DOHH2 (cell line): Measurements from ENCODE around the gene IFITM2.
"Not testable (repeated sequence)": the region's sequence is repeated elsewhere in the genome, so short reads cannot be mapped to it uniquely, and the experiment has no call there.

ENCODE experiments used
- H3F3A ChIP-seq: fragments of 200-600 bp; sonication (generic), shearing (Covaris generic); 2 replicates; pipeline ENCODE4 v1.6.0; 2016; ENCODE audit warnings: antibody characterized with exemption, mild to moderate bottlenecking; ENCODE audit not compliant: control insufficient read depth, insufficient read depth
- H3K27ac ChIP-seq: fragments of 200-600 bp; sonication (generic); 2 replicates; pipeline ENCODE4 v1.5.1; 2014; ENCODE audit warnings: low read depth, mild to moderate bottlenecking, low read length, moderate library complexity
- H3K27me3 ChIP-seq: fragments of 200-600 bp; sonication (generic); 2 replicates; pipeline ENCODE4 v1.6.1; 2014; ENCODE audit warnings: mild to moderate bottlenecking, low read length, mixed read lengths; ENCODE audit not compliant: control insufficient read depth
- H3K36me3 ChIP-seq: fragments of 200-600 bp; sonication (generic); 2 replicates; pipeline ENCODE4 v1.6.1; 2014; ENCODE audit warnings: mild to moderate bottlenecking, low read length, moderate library complexity, mixed read lengths; ENCODE audit not compliant: control insufficient read depth
- H3K4me1 ChIP-seq: fragments of 200-600 bp; sonication (generic); 2 replicates; pipeline ENCODE4 v1.6.1; 2014; ENCODE audit warnings: mild to moderate bottlenecking, low read length, mixed read lengths; ENCODE audit not compliant: control insufficient read depth
- H3K4me2 ChIP-seq: fragments of 200-600 bp; sonication (generic); 2 replicates; pipeline ENCODE4 v1.6.0; 2014; ENCODE audit warnings: mild to moderate bottlenecking, low read length, moderate library complexity
- H3K4me3 ChIP-seq: fragments of 200-600 bp; sonication (generic); 2 replicates; pipeline ENCODE4 v1.5.1; 2014; ENCODE audit warnings: mild to moderate bottlenecking, low read length, mixed read lengths
- H3K79me2 ChIP-seq: fragments of 200-600 bp; sonication (generic); 2 replicates; pipeline ENCODE4 v1.6.1; 2014; ENCODE audit warnings: mild to moderate bottlenecking, low read length, mixed read lengths; ENCODE audit not compliant: control insufficient read depth
- H3K9me2 ChIP-seq: fragments of 200-600 bp; sonication (generic); replicated peaks from 2 replicates; pipeline ENCODE4 v1.6.1; 2014; ENCODE audit warnings: mild to moderate bottlenecking, low read length, mixed read lengths; ENCODE audit not compliant: control insufficient read depth
- H3K9me3 ChIP-seq: fragments of 200-600 bp; sonication (generic); 2 replicates; pipeline ENCODE4 v1.6.1; 2014; ENCODE audit warnings: antibody characterized with exemption, low read length, mixed read lengths; ENCODE audit not compliant: control insufficient read depth, insufficient read depth
- H4K20me1 ChIP-seq: fragments of 200-600 bp; sonication (generic); 2 replicates; pipeline ENCODE4 v1.6.0; 2014; ENCODE audit warnings: low read depth, mild to moderate bottlenecking, antibody characterized with exemption, low read length, moderate library complexity; ENCODE audit not compliant: control insufficient read depth, insufficient read depth
- EZH2phosphoT487 ChIP-seq: fragments of 200-600 bp; sonication (generic); IDR thresholded peaks from 2 replicates; pipeline ENCODE4 v1.6.1; 2017; ENCODE audit warnings: borderline replicate concordance, mild to moderate bottlenecking, antibody characterized with exemption, low read length, moderate library complexity, mixed read lengths
- TF ChIP-seq, protein P1 (sequence below): fragments of 200-600 bp; sonication (generic); IDR thresholded peaks from one replicate; pipeline ENCODE4 v1.5.1; 2014; ENCODE audit warnings: antibody characterized with exemption, mild to moderate bottlenecking, low read depth, low read length; ENCODE audit not compliant: poor library complexity, severe bottlenecking

Gene IFITM2

GRCh38 chr11:344836-345578 is 37.4 kb downstream of the IFITM2 start:
- Histone ChIP-seq H3F3A (peaks cover 7% of the 10 kb centered on the region), H3K9me2 (no peaks in the 10 kb centered on the region), H3K4me1 (peaks cover 21% of the 10 kb centered on the region), H3K36me3 (no peaks in the 10 kb centered on the region), H3K9me3 (no peaks in the 10 kb centered on the region), H3K4me3 (no peak overlapping the region), H3K4me2 (no peak overlapping the region), H3K27me3 (peaks cover 4% of the 10 kb centered on the region; the same call in 1 of the 2 replicates), H3K79me2 (no peaks in the 10 kb centered on the region), H3K27ac (no peak overlapping the region), H4K20me1 (no peaks in the 10 kb centered on the region)
- TF ChIP-seq, protein P1, sequence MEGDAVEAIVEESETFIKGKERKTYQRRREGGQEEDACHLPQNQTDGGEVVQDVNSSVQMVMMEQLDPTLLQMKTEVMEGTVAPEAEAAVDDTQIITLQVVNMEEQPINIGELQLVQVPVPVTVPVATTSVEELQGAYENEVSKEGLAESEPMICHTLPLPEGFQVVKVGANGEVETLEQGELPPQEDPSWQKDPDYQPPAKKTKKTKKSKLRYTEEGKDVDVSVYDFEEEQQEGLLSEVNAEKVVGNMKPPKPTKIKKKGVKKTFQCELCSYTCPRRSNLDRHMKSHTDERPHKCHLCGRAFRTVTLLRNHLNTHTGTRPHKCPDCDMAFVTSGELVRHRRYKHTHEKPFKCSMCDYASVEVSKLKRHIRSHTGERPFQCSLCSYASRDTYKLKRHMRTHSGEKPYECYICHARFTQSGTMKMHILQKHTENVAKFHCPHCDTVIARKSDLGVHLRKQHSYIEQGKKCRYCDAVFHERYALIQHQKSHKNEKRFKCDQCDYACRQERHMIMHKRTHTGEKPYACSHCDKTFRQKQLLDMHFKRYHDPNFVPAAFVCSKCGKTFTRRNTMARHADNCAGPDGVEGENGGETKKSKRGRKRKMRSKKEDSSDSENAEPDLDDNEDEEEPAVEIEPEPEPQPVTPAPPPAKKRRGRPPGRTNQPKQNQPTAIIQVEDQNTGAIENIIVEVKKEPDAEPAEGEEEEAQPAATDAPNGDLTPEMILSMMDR: no peak
- no peak for TF ChIP-seq EZH2phosphoT487

- Histone ChIP-seq H3K27me3 (peaks cover 8% of the 10 kb centered on the region; the same call in 1 of the 2 replicates), H3K4me1 (peaks cover 12% of the 10 kb centered on the region), H3K9me2 (no peaks in the 10 kb centered on the region), H3K4me2 (no peak overlapping the region), H4K20me1 (no peaks in the 10 kb centered on the region), H3F3A (peaks cover 7% of the 10 kb centered on the region), H3K4me3 (no peak overlapping the region), H3K36me3 (no peaks in the 10 kb centered on the region), H3K79me2 (no peaks in the 10 kb centered on the region), H3K9me3 (no peaks in the 10 kb centered on the region), H3K27ac (no peak overlapping the region)
- no peak for TF ChIP-seq EZH2phosphoT487
Measured at GRCh38 chr11:346529-346928, 38.9 kb downstream of the IFITM2 start.

DNA sequence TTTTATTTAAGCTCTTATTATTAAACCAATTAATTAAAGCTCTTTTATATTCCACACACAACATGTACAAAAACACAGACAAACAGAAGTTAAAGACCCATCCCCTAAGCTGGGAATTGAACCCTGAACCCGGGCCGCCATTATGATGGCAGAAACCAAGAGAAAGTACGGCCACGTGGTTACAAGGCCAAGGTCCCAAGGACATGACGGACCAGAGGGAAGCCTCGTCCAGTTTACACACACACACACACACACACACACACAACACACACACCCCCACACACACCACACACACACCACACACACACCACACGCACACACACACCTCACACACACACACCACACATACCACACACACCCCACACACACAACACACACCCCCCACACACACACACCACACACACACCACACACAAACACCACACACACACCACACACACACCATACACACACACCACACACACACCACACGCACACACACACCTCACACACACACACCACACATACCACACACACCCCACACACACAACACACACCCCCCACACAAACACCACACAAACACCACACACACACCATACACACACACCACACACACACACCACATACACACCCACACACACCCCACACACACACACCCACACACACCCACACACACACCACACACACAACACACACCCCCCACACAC is 41.8 kb downstream of the IFITM2 start:
- not testable (repeated sequence) for H3K9me2 ChIP-seq, H3K9me3 ChIP-seq, H3K4me3 ChIP-seq, H3K4me2 ChIP-seq, H3K27ac ChIP-seq, H3K4me1 ChIP-seq, H3F3A ChIP-seq, H3K79me2 ChIP-seq, H4K20me1 ChIP-seq, H3K27me3 ChIP-seq, H3K36me3 ChIP-seq

- H3K27me3 ChIP-seq, H4K20me1 ChIP-seq, H3K4me3 ChIP-seq, H3K79me2 ChIP-seq, H3K9me2 ChIP-seq, H3K27ac ChIP-seq, H3K9me3 ChIP-seq, H3K36me3 ChIP-seq: not testable (repeated sequence)
- Histone ChIP-seq H3F3A (peaks cover 10% of the 10 kb centered on the region), H3K4me1 (peaks cover 16% of the 10 kb centered on the region), H3K4me2 (peak overlapping the region; percentile 12; the same call in 1 of the 2 replicates)
Measured at GRCh38 chr11:350033-350722, 42.6 kb downstream of the IFITM2 start.
